ENCODE data around the gene CIDEA. TPM values are rescaled to one million over a fixed set of nuclear protein-coding genes. Genes with fewer than 3 reads are reported as not detected.
"Not testable (repeated sequence)": the region's sequence is repeated elsewhere in the genome, so short reads cannot be mapped to it uniquely, and the experiment has no call there.

Gene CIDEA
- polyA plus RNA-seq, 3 donors: not detected

DNA sequence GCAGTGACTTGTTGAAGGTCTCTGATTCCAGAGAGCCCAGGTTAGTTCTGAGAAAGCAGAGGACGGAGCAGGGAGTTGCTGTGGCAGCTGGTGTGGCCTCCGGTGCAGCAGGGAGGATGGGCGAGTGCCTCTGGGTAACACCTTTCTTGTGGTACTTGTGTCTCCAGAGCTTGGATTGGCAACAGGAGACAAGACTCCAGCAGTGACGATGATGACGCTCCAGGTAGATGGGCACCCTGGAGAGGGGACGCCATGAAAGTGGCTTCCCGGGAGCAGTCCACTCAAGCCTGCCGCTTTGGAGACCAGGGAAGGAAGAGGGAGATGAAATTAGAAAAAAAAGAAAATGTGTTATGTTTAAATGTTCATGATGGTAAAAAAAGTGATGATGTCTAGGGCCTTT, 23.6 kb upstream of the CIDEA start:
- not testable (repeated sequence) for H3K4me1 Mint-ChIP-seq; H3K36me3 Mint-ChIP-seq; H3K9me3 Mint-ChIP-seq; H3K27ac ChIP-seq (ENCODE audit: low read depth in 1 of 2, low read length in 2 of 2); DNase-seq; H3K4me1 ChIP-seq (ENCODE audit: control insufficient read depth in 1 of 2, insufficient read depth in 2 of 2, low read length in 2 of 2); H3K9me3 ChIP-seq (replicated peaks in 1 of 2; ENCODE audit: control insufficient read depth in 1 of 2, insufficient read depth in 1 of 2, low read length in 2 of 2); H3K27me3 ChIP-seq (ENCODE audit: control insufficient read depth in 2 of 2, insufficient read depth in 2 of 2, low read length in 2 of 2); H3K4me3 Mint-ChIP-seq; H3K27ac Mint-ChIP-seq; H3K4me3 ChIP-seq (replicated peaks in 1 of 3; ENCODE audit: low read depth in 2 of 3, low read length in 3 of 3); H3K9ac ChIP-seq (ENCODE audit: insufficient read depth, low read length, poor library complexity, severe bottlenecking); H3K27me3 Mint-ChIP-seq (ENCODE audit: low read depth in 3 of 3); H2AFZ ChIP-seq (ENCODE audit: insufficient read depth, low read depth, low read length, poor library complexity, severe bottlenecking); H3K79me2 ChIP-seq (ENCODE audit: insufficient read depth, low read length); H3K4me2 ChIP-seq (replicated peaks; ENCODE audit: extremely low read depth, low read length, poor library complexity, severe bottlenecking); H4K20me1 ChIP-seq (ENCODE audit: insufficient read depth, low read length); H3K36me3 ChIP-seq (replicated peaks in 1 of 2; ENCODE audit: control insufficient read depth in 1 of 2, insufficient read depth in 2 of 2, low read length in 2 of 2)
- WGBS (ENCODE audit: insufficient coverage): 98% methylated on average over 6 of the region's 8 CpGs
- intact Hi-C loops (cut with micrococcal nuclease): loop anchor here in 1 of 2 donors (10.0 kb wide), 1 partner anchor 496 kb away; no protein-coding TSS in a partner anchor

DNA sequence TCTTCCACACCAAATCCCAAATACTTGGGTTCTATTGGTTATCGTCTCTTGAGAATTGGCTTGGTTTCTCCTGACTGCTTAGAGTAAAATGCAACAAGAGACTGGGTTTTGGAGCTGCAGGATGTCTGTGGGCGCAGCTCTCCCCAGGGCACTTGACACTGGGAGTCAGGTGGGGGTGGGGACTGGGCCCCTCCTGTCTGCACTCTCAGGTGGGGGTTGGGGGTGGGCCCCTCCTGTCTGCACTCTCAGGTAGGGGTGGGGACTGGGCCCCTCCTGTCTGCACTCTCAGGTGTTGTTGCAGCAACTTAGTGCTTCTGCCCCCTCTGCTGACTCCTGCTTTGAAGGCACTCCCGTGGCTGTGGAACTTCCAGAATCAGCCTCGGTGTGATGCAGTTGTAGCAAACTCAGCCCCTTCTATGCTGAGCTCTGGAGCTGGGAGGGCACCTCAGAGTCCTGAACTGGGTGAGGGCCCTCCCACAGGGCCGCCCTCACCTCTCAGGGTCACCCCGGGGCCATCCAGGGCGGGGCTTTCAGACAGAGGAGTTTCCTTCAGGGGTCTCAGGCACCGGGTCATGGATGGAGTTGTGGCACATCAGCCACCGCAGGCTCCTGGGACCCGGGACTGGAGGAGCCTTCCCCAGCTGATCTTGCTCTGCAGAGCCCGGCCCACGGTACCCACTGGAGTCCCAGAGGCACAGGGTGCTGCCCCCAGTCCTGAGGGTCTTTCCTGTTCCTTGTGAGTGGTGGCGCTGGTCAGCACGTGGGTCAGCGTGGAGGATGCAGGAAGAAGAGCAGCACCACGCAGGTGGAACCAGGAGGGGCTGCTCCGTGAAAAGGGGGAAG, 22.9 kb upstream of the CIDEA start:
- Histone ChIP-seq H3K4me1 (ENCODE audit: control insufficient read depth in 1 of 2, insufficient read depth in 2 of 2, low read length in 2 of 2) (no peaks in the 10 kb centered on the region), H3K36me3 (replicated peaks in 1 of 2; ENCODE audit: control insufficient read depth in 1 of 2, insufficient read depth in 2 of 2, low read length in 2 of 2) (no peaks in the 10 kb centered on the region), H3K9me3 (replicated peaks in 1 of 2; ENCODE audit: control insufficient read depth in 1 of 2, insufficient read depth in 1 of 2, low read length in 2 of 2) (no peaks in the 10 kb centered on the region), H2AFZ (ENCODE audit: insufficient read depth, low read depth, low read length, poor library complexity, severe bottlenecking) (no peak overlapping the region), H3K79me2 (ENCODE audit: insufficient read depth, low read length) (no peaks in the 10 kb centered on the region), H3K9ac (ENCODE audit: insufficient read depth, low read length, poor library complexity, severe bottlenecking) (no peak overlapping the region), H3K4me2 (replicated peaks; ENCODE audit: extremely low read depth, low read length, poor library complexity, severe bottlenecking) (no peak overlapping the region), H4K20me1 (ENCODE audit: insufficient read depth, low read length) (no peaks in the 10 kb centered on the region), H3K27ac (ENCODE audit: low read depth in 1 of 2, low read length in 2 of 2) (no peak overlapping the region), H3K4me3 (replicated peaks in 1 of 3; ENCODE audit: low read depth in 2 of 3, low read length in 3 of 3) (no peak overlapping the region), H3K27me3 (ENCODE audit: control insufficient read depth in 2 of 2, insufficient read depth in 2 of 2, low read length in 2 of 2) (no peaks in the 10 kb centered on the region)
- Mint-ChIP-seq H3K4me1 (peaks cover 2% of the 10 kb centered on the region), H3K27ac (peak overlapping the region in 1 of 7 donors; percentile 25), H3K4me3 (no peak overlapping the region), H3K27me3 (ENCODE audit: low read depth in 3 of 3) (peaks cover 0 to 7% (median 6%) of the 10 kb centered on the region in 3 donors), H3K9me3 (peaks cover 0 to 6% (median 0%) of the 10 kb centered on the region in 7 donors), H3K36me3 (no peaks in the 10 kb centered on the region)
- WGBS (ENCODE audit: insufficient coverage): 86% methylated on average over 13 of the region's 17 CpGs
- no peak for DNase-seq
- TF ChIP-seq, protein P1, sequence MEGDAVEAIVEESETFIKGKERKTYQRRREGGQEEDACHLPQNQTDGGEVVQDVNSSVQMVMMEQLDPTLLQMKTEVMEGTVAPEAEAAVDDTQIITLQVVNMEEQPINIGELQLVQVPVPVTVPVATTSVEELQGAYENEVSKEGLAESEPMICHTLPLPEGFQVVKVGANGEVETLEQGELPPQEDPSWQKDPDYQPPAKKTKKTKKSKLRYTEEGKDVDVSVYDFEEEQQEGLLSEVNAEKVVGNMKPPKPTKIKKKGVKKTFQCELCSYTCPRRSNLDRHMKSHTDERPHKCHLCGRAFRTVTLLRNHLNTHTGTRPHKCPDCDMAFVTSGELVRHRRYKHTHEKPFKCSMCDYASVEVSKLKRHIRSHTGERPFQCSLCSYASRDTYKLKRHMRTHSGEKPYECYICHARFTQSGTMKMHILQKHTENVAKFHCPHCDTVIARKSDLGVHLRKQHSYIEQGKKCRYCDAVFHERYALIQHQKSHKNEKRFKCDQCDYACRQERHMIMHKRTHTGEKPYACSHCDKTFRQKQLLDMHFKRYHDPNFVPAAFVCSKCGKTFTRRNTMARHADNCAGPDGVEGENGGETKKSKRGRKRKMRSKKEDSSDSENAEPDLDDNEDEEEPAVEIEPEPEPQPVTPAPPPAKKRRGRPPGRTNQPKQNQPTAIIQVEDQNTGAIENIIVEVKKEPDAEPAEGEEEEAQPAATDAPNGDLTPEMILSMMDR (IDR thresholded peaks at IDR 0.05): no peak
- intact Hi-C loops (cut with micrococcal nuclease): loop anchor here in 1 of 2 donors (10.0 kb wide), 1 partner anchor 496 kb away; no protein-coding TSS in a partner anchor

Data from CD14-positive monocyte (primary cell).